Measurements from ENCODE around the gene EPB41L3. TPM values are rescaled to one million over a fixed set of nuclear protein-coding genes. Genes with fewer than 3 reads are reported as not detected.

The EPB41L3 gene
- total and polyA plus RNA-seq, 2 donors (not counting 1 experiment from before 2014, with no cell fraction given): 3.1 to 29.9 TPM

GRCh38 chr18:5455674-5456073 is 88.1 kb downstream of the EPB41L3 start:
- DNase-seq (ENCODE audit: low read depth in 2 of 2): peak; percentile 66

GRCh38 chr18:5452943-5453443 is 90.8 kb downstream of the EPB41L3 start:
- H3K79me2 ChIP-seq (ENCODE audit: control insufficient read depth, insufficient read depth, low read length): no peaks in the 10 kb centered on the region
- TF ChIP-seq EZH2 (IDR thresholded peaks at IDR 0.05; ENCODE audit: low read length, missing control alignments): no peak
- TF ChIP-seq, protein P1, sequence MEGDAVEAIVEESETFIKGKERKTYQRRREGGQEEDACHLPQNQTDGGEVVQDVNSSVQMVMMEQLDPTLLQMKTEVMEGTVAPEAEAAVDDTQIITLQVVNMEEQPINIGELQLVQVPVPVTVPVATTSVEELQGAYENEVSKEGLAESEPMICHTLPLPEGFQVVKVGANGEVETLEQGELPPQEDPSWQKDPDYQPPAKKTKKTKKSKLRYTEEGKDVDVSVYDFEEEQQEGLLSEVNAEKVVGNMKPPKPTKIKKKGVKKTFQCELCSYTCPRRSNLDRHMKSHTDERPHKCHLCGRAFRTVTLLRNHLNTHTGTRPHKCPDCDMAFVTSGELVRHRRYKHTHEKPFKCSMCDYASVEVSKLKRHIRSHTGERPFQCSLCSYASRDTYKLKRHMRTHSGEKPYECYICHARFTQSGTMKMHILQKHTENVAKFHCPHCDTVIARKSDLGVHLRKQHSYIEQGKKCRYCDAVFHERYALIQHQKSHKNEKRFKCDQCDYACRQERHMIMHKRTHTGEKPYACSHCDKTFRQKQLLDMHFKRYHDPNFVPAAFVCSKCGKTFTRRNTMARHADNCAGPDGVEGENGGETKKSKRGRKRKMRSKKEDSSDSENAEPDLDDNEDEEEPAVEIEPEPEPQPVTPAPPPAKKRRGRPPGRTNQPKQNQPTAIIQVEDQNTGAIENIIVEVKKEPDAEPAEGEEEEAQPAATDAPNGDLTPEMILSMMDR (conservative IDR thresholded peaks at IDR 0.05 in 1 of 2, IDR thresholded peaks at IDR 0.05 in 1 of 2; ENCODE audit: low read depth in 1 of 2, low read length in 2 of 2): no peak
- no peaks in the 10 kb centered on the region for H3K36me3 ChIP-seq (ENCODE audit: control insufficient read depth, insufficient read depth, low read length)
- no peaks in the 10 kb centered on the region for H3K9me3 ChIP-seq (ENCODE audit: control insufficient read depth, insufficient read depth, low read depth, low read length)
- no peaks in the 10 kb centered on the region for H3K27me3 ChIP-seq (ENCODE audit: control insufficient read depth, insufficient read depth, low read length)
- no peak overlapping the region for H3K4me2 ChIP-seq (ENCODE audit: extremely low read depth, insufficient read depth, low read length)
- no peak for DNase-seq (ENCODE audit: low read depth in 2 of 2)
- H3K4me1 ChIP-seq (ENCODE audit: control insufficient read depth, extremely low read depth, insufficient read depth, low read length): no peaks in the 10 kb centered on the region
- no peak overlapping the region for H3K4me3 ChIP-seq (replicated peaks in 1 of 4; ENCODE audit: control extremely low read depth in 1 of 4, insufficient read depth in 1 of 4, low read depth in 3 of 4, low read length in 4 of 4)
- H4K20me1 ChIP-seq (ENCODE audit: control insufficient read depth, extremely low read depth, insufficient read depth, low read length): no peaks in the 10 kb centered on the region
- no peak overlapping the region for H2AFZ ChIP-seq (ENCODE audit: low read length)
- no peak overlapping the region for H3K27ac ChIP-seq (ENCODE audit: insufficient read depth, low read length)
- H3K9ac ChIP-seq (ENCODE audit: insufficient read depth, low read length): no peak overlapping the region

More at GRCh38 chr18:5455674-5456073, 88.1 kb downstream of the EPB41L3 start:
- no peak for TF ChIP-seq EZH2 (IDR thresholded peaks at IDR 0.05; ENCODE audit: low read length, missing control alignments)
- TF ChIP-seq, protein P1 (conservative IDR thresholded peaks at IDR 0.05 in 1 of 2, IDR thresholded peaks at IDR 0.05 in 1 of 2; ENCODE audit: low read depth in 1 of 2, low read length in 2 of 2): no peak
- Histone ChIP-seq H2AFZ (ENCODE audit: low read length) (no peak overlapping the region), H4K20me1 (ENCODE audit: control insufficient read depth, extremely low read depth, insufficient read depth, low read length) (no peaks in the 10 kb centered on the region), H3K79me2 (ENCODE audit: control insufficient read depth, insufficient read depth, low read length) (no peaks in the 10 kb centered on the region), H3K4me1 (ENCODE audit: control insufficient read depth, extremely low read depth, insufficient read depth, low read length) (no peaks in the 10 kb centered on the region), H3K4me3 (replicated peaks in 1 of 4; ENCODE audit: control extremely low read depth in 1 of 4, insufficient read depth in 1 of 4, low read depth in 3 of 4, low read length in 4 of 4) (no peak overlapping the region), H3K4me2 (ENCODE audit: extremely low read depth, insufficient read depth, low read length) (no peak overlapping the region), H3K27me3 (ENCODE audit: control insufficient read depth, insufficient read depth, low read length) (no peaks in the 10 kb centered on the region), H3K9me3 (ENCODE audit: control insufficient read depth, insufficient read depth, low read depth, low read length) (no peaks in the 10 kb centered on the region), H3K9ac (ENCODE audit: insufficient read depth, low read length) (no peak overlapping the region), H3K27ac (ENCODE audit: insufficient read depth, low read length) (no peak overlapping the region), H3K36me3 (ENCODE audit: control insufficient read depth, insufficient read depth, low read length) (no peaks in the 10 kb centered on the region)

DNA sequence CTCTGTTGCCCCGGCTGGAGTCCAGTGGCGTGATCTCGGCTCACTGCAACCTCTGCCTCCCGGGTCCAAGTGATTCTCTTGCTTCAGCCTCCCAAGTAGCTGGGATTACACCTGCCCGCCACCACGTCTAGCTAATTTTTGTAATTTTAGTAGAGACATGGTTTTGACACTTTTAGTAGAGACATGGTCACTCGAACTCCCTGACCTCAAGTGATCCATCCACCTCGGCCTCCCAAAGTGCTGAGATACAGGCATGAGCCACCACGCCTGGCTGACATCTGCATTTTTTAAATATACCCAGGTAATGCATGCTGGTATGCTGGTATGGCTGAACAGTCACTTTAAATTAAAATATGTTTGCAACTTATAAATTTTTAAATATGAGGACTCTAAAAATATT is 91.9 kb downstream of the EPB41L3 start:
- Histone ChIP-seq H3K27ac (ENCODE audit: insufficient read depth, low read length) (no peak overlapping the region), H3K4me3 (replicated peaks in 1 of 4; ENCODE audit: control extremely low read depth in 1 of 4, insufficient read depth in 1 of 4, low read depth in 3 of 4, low read length in 4 of 4) (no peak overlapping the region), H4K20me1 (ENCODE audit: control insufficient read depth, extremely low read depth, insufficient read depth, low read length) (no peaks in the 10 kb centered on the region), H3K27me3 (ENCODE audit: control insufficient read depth, insufficient read depth, low read length) (no peaks in the 10 kb centered on the region), H2AFZ (ENCODE audit: low read length) (no peak overlapping the region), H3K36me3 (ENCODE audit: control insufficient read depth, insufficient read depth, low read length) (no peaks in the 10 kb centered on the region), H3K4me1 (ENCODE audit: control insufficient read depth, extremely low read depth, insufficient read depth, low read length) (no peaks in the 10 kb centered on the region), H3K9ac (ENCODE audit: insufficient read depth, low read length) (no peak overlapping the region), H3K4me2 (ENCODE audit: extremely low read depth, insufficient read depth, low read length) (no peak overlapping the region), H3K9me3 (ENCODE audit: control insufficient read depth, insufficient read depth, low read depth, low read length) (no peaks in the 10 kb centered on the region), H3K79me2 (ENCODE audit: control insufficient read depth, insufficient read depth, low read length) (no peaks in the 10 kb centered on the region)
- no peak for DNase-seq (ENCODE audit: low read depth in 2 of 2)
- TF ChIP-seq, protein P1 (conservative IDR thresholded peaks at IDR 0.05 in 1 of 2, IDR thresholded peaks at IDR 0.05 in 1 of 2; ENCODE audit: low read depth in 1 of 2, low read length in 2 of 2): no peak
- no peak for TF ChIP-seq EZH2 (IDR thresholded peaks at IDR 0.05; ENCODE audit: low read length, missing control alignments)

Measured in fibroblast of lung (primary cell).